ENCODE results near the gene PRDM10.
"Not testable (repeated sequence)": the region's sequence is repeated elsewhere in the genome, so short reads cannot be mapped to it uniquely, and the experiment has no call there.

Gene PRDM10

DNA sequence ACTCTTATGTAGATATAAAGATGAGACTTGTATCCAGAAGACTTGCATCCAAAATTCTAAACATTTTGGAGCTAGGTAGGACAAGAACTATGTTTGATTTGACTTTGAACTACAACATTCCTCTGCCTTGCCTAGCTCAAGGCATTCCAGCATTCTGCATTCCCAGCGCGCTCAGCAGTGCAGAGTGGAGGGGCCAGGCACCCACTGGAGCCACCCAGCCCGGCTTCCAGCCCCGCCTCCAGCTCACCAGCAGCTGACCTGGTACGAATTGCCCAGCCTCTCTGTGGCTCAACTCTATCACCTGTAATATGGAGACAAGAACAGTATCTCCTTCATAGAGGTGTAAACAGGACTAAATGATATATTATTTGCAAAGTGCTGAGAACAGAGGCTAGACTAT lies 28.8 kb downstream of the PRDM10 start:
- no peak overlapping the region for H3K4me3 ChIP-seq (ENCODE audit: low read depth in 1 of 2, low read length in 2 of 2)
- no peaks in the 10 kb centered on the region for H3K36me3 ChIP-seq (ENCODE audit: insufficient read depth, low read length)
- H3K27ac ChIP-seq (ENCODE audit: low read depth, low read length), result no peak overlapping the region
- no peak overlapping the region for H3K9ac ChIP-seq (ENCODE audit: low read length)
- H3K4me1 ChIP-seq (ENCODE audit: insufficient read depth, low read length), result peaks cover 9% of the 10 kb centered on the region
- H3K9me3 ChIP-seq (ENCODE audit: low read length), result no peaks in the 10 kb centered on the region
- H3K27me3 ChIP-seq (ENCODE audit: control insufficient read depth in 1 of 2, insufficient read depth in 2 of 2, low read length in 2 of 2), result no peaks in the 10 kb centered on the region

DNA sequence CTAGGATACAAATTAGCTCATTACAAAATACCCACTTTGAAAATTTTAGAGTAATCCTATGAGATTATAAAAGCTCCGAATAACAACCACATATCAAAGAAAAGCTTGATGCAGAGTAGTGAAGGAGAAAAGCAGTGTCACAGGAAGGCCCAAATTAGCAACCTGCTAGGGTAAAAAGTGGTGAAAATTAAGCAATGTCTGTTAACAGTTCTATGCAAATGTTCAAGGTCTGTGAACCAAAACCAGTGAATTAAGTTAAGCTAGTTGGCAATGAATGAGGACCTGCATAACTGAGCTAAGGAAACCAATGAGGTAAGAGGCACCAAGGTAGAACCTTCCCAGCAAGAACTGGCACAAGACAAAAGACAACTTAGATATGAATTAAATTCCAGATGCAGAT lies 29.6 kb downstream of the PRDM10 start:
- Histone ChIP-seq H3K4me3 (ENCODE audit: low read depth in 1 of 2, low read length in 2 of 2) (no peak overlapping the region), H3K36me3 (ENCODE audit: insufficient read depth, low read length) (no peaks in the 10 kb centered on the region), H3K9ac (ENCODE audit: low read length) (no peak overlapping the region), H3K9me3 (ENCODE audit: low read length) (no peaks in the 10 kb centered on the region), H3K27ac (ENCODE audit: low read depth, low read length) (no peak overlapping the region), H3K27me3 (ENCODE audit: control insufficient read depth in 1 of 2, insufficient read depth in 2 of 2, low read length in 2 of 2) (no peaks in the 10 kb centered on the region), H3K4me1 (ENCODE audit: insufficient read depth, low read length) (peaks cover 13% of the 10 kb centered on the region)

DNA sequence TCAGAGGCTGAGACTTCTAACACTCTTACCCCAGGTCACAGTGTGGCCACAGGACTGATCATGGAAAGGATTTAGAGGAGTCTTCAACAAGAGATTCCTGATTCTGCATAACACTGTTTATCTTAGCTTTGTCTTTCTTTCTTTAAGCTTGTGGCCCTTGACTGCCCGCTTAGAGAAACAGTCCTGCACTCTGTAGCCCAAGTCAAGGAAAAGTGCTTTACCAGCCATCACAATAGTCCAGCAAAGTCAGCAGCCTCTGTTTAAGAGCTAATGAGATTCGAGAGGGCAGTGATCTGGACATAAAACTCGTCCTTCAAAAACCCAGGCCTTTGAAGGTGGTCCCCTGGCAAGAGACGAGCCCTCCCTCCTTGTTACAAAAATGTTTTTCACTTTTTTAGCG lies 30.0 kb downstream of the PRDM10 start:
- Histone ChIP-seq H3K27me3 (ENCODE audit: control insufficient read depth in 1 of 2, insufficient read depth in 2 of 2, low read length in 2 of 2) (no peaks in the 10 kb centered on the region), H3K4me3 (ENCODE audit: low read depth in 1 of 2, low read length in 2 of 2) (no peak overlapping the region), H3K27ac (ENCODE audit: low read depth, low read length) (no peak overlapping the region), H3K4me1 (ENCODE audit: insufficient read depth, low read length) (peaks cover 13% of the 10 kb centered on the region), H3K9me3 (ENCODE audit: low read length) (no peaks in the 10 kb centered on the region), H3K9ac (ENCODE audit: low read length) (no peak overlapping the region), H3K36me3 (ENCODE audit: insufficient read depth, low read length) (no peaks in the 10 kb centered on the region)

DNA sequence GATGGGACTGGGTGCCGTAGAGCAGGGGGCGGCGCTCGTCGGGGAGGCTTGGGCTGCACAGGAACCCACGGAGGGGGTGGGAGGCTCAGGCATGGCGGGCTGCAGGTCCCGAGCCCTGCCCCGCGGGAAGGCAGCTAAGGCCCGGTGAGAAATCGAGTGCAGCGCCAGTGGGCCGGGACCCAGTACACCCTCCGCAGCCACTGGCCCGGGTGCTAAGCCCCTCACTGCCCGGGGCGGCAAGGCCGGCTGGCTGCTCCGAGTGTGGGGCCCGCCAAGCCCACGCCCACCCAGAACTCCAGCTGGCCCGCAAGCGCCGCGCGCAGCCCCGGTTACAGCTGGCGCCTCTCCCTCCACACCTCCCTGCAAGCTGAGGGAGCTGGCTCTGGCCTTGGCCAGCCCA lies 30.8 kb downstream of the PRDM10 start:
- H3K4me1 ChIP-seq (ENCODE audit: insufficient read depth, low read length), result peaks cover 13% of the 10 kb centered on the region
- H3K36me3 ChIP-seq (ENCODE audit: insufficient read depth, low read length); H3K9me3 ChIP-seq (ENCODE audit: low read length); H3K27ac ChIP-seq (ENCODE audit: low read depth, low read length); H3K4me3 ChIP-seq (ENCODE audit: low read depth in 1 of 2, low read length in 2 of 2); H3K27me3 ChIP-seq (ENCODE audit: control insufficient read depth in 1 of 2, insufficient read depth in 2 of 2, low read length in 2 of 2); H3K9ac ChIP-seq (ENCODE audit: low read length): not testable (repeated sequence)

DNA sequence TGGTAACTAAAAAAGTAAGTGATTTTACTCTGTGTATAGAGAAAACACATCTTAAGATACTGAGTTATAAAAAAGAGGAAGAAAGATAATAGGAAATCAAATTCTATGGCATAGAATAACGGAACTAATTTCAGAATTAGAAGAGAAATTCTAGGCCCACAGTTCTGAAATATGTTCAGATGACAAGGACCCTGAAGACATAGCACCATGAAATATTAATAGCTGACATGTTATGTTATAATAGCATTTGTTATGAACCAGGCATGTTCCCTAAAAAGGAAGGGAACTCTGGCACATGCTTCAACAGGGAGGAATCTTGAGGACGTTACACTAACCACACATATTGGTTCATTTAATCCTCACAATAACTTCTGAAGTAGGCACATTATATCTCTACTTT lies 32.7 kb downstream of the PRDM10 start:
- Histone ChIP-seq H3K9me3 (ENCODE audit: low read length) (no peaks in the 10 kb centered on the region), H3K27ac (ENCODE audit: low read depth, low read length) (no peak overlapping the region)

DNA sequence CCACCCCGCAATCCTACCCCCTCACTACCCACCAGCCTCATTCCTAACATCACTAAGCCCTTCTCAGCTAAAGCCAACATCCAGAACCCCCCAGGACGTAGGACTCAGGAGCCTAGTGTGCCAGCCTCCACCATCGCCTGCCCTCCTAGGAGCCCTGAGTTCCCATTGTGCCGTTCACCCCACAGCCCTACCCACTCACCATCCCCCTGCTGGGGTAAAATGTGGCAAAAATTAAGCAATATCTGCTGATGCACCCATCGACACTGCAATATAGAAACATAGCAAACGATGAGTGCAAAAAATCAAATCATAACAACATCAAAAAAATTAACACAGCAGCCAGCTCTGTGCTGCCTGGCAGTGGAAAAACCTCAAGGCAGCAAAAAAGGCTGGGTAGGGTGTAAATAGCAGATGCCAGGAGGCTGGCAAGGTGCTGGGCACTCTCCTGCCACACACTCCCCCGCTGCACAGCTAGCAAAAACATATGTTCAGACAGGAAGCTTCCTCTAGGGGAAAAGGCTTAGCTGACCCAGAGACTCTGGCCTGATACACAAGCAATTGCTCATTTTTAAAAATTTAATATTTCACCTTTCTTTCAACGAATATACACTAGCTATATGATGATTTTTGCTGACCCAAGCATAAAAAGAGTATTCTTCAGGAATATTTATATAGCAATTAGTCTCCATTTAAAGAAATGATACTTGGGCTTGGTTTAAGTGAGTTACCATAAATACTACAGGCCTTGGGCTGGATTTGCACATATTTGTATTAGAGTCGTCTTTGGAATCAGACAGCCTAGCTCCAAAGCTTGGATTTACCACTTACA lies 33.8 kb downstream of the PRDM10 start:
- H3K4me1 ChIP-seq (ENCODE audit: insufficient read depth, low read length), result peaks cover 9% of the 10 kb centered on the region
- no peak overlapping the region for H3K27ac ChIP-seq (ENCODE audit: low read depth, low read length)
- no peaks in the 10 kb centered on the region for H3K27me3 ChIP-seq (ENCODE audit: control insufficient read depth in 1 of 2, insufficient read depth in 2 of 2, low read length in 2 of 2)
- H3K36me3 ChIP-seq (ENCODE audit: insufficient read depth, low read length), result no peaks in the 10 kb centered on the region
- no peak overlapping the region for H3K9ac ChIP-seq (ENCODE audit: low read length)
- H3K4me3 ChIP-seq (ENCODE audit: low read depth in 1 of 2, low read length in 2 of 2), result no peak overlapping the region
- H3K9me3 ChIP-seq (ENCODE audit: low read length), result no peaks in the 10 kb centered on the region

More for the DNA sequence above, 32.7 kb downstream of the PRDM10 start:
- no peaks in the 10 kb centered on the region for H3K27me3 ChIP-seq (ENCODE audit: control insufficient read depth in 1 of 2, insufficient read depth in 2 of 2, low read length in 2 of 2)
- H3K4me1 ChIP-seq (ENCODE audit: insufficient read depth, low read length), result peaks cover 13% of the 10 kb centered on the region
- H3K36me3 ChIP-seq (ENCODE audit: insufficient read depth, low read length), result no peaks in the 10 kb centered on the region
- no peak overlapping the region for H3K9ac ChIP-seq (ENCODE audit: low read length)
- no peak overlapping the region for H3K4me3 ChIP-seq (ENCODE audit: low read depth in 1 of 2, low read length in 2 of 2)

DNA sequence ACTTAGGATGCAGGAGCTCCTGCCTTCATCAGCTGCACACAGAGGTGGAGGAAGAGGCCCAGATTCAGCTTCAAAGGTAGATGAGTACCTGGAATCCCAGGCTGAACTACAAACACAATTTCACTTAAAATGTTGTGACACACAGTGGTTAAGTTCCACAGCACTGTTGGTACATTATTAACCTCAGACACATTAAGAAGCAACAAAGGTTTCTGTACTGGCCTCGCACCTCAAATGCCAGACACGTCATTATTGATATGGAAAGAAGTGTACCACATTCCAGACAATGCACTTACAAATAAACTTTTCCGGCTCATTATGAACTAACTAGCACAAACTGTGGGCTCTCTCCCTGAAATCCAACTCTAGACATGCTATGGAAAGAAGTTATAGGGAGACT lies 34.6 kb downstream of the PRDM10 start:
- Histone ChIP-seq H3K27me3 (ENCODE audit: control insufficient read depth in 1 of 2, insufficient read depth in 2 of 2, low read length in 2 of 2) (no peaks in the 10 kb centered on the region), H3K9me3 (ENCODE audit: low read length) (no peaks in the 10 kb centered on the region), H3K27ac (ENCODE audit: low read depth, low read length) (no peak overlapping the region), H3K9ac (ENCODE audit: low read length) (no peak overlapping the region), H3K4me3 (ENCODE audit: low read depth in 1 of 2, low read length in 2 of 2) (no peak overlapping the region), H3K36me3 (ENCODE audit: insufficient read depth, low read length) (no peaks in the 10 kb centered on the region), H3K4me1 (ENCODE audit: insufficient read depth, low read length) (peaks cover 7% of the 10 kb centered on the region)

DNA sequence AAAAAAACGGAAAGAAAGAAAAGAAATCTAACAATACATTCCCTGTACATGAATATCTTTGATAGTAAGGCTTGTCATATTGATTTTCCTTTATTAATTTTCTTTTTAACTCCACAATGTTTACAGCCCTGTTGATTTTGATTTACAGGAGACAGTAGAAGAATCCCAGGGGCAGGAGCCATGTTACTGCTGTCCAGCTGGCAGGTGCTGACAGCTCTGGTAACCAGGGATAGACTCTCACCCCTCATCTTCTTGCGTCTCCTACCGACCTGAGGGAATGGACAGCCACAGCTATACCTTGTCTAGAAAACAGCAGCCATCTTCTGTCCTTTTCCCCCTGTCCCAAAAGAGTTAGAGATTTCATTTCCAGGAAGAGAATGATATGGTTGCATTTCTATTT lies 37.4 kb downstream of the PRDM10 start:
- Histone ChIP-seq H3K4me1 (ENCODE audit: insufficient read depth, low read length) (peaks cover 7% of the 10 kb centered on the region), H3K4me3 (ENCODE audit: low read depth in 1 of 2, low read length in 2 of 2) (no peak overlapping the region), H3K36me3 (ENCODE audit: insufficient read depth, low read length) (no peaks in the 10 kb centered on the region), H3K9ac (ENCODE audit: low read length) (no peak overlapping the region), H3K27ac (ENCODE audit: low read depth, low read length) (no peak overlapping the region), H3K9me3 (ENCODE audit: low read length) (no peaks in the 10 kb centered on the region), H3K27me3 (ENCODE audit: control insufficient read depth in 1 of 2, insufficient read depth in 2 of 2, low read length in 2 of 2) (no peaks in the 10 kb centered on the region)

DNA sequence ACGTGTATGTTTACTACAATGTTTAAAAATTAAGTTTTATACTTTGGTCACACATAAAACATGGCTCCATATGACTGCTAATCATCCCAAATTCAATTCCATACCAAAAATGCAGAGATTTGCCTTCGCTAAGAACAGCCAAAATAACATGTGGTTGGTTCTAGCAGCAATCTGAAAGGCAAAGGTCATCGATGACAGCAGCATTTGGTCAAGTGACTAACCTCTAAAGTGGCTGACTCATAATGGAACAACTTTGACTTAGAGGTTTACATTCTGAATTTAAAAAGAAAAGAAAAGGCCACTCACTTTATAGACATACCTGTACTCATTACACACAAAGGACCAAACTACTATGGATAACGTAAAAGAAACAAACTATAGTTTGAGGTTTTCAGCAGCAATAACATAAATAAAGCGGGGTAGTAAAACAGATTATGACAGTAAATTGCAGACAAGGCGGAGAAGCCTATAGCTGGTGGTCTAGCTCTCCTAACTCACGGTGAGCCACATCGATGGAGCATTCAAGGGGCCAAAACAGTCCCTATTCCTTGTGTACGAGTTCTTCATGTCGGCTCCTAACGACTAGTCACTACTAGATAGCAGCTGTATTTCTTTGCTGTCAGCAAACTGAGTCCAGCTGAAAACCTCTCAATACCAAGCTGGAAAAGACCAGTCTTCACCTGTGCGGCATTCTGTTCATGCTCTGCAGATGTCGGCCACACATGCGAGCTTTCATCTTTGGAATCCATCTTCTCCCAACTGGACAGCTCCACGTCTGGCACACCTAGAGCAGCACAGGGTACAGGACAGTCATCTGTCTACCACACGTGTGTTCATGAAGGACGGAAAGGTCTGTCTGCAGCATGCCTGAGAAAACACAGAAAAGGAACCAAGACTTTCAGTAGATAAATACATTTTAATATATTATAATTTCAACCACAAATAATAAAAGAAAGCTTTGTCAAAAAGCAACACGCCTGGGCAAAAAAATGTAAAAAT lies 42.1 kb downstream of the PRDM10 start:
- no peak overlapping the region for H3K4me3 ChIP-seq (ENCODE audit: low read depth in 1 of 2, low read length in 2 of 2)
- H3K4me1 ChIP-seq (ENCODE audit: insufficient read depth, low read length), result no peaks in the 10 kb centered on the region
- no peaks in the 10 kb centered on the region for H3K27me3 ChIP-seq (ENCODE audit: control insufficient read depth in 1 of 2, insufficient read depth in 2 of 2, low read length in 2 of 2)
- no peak overlapping the region for H3K27ac ChIP-seq (ENCODE audit: low read depth, low read length)
- no peak overlapping the region for H3K9ac ChIP-seq (ENCODE audit: low read length)
- H3K9me3 ChIP-seq (ENCODE audit: low read length), result no peaks in the 10 kb centered on the region
- H3K36me3 ChIP-seq (ENCODE audit: insufficient read depth, low read length), result no peaks in the 10 kb centered on the region

DNA sequence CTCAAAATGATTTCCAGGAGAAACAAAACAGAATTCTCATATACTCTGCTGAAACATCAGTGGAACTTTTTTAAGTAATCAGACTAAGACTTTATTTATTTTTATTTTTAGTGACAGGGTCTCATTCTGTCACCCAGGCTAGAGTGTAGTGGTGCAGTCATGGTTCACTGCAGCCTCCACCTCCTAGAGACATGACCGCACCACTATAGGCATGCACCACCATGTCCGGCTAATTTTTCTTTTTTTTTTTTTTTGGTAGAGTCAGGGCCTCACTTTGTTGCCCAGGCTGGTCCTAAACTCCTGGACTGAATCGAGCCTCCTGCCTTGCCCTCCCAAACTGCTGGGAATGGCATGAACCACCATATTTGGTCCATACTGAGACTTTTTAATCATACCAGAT lies 42.9 kb downstream of the PRDM10 start:
- H3K4me1 ChIP-seq (ENCODE audit: insufficient read depth, low read length), result no peaks in the 10 kb centered on the region
- H3K27ac ChIP-seq (ENCODE audit: low read depth, low read length), result no peak overlapping the region
- no peak overlapping the region for H3K4me3 ChIP-seq (ENCODE audit: low read depth in 1 of 2, low read length in 2 of 2)
- H3K36me3 ChIP-seq (ENCODE audit: insufficient read depth, low read length), result no peaks in the 10 kb centered on the region
- H3K9me3 ChIP-seq (ENCODE audit: low read length), result no peaks in the 10 kb centered on the region
- H3K9ac ChIP-seq (ENCODE audit: low read length), result no peak overlapping the region
- H3K27me3 ChIP-seq (ENCODE audit: control insufficient read depth in 1 of 2, insufficient read depth in 2 of 2, low read length in 2 of 2), result no peaks in the 10 kb centered on the region

DNA sequence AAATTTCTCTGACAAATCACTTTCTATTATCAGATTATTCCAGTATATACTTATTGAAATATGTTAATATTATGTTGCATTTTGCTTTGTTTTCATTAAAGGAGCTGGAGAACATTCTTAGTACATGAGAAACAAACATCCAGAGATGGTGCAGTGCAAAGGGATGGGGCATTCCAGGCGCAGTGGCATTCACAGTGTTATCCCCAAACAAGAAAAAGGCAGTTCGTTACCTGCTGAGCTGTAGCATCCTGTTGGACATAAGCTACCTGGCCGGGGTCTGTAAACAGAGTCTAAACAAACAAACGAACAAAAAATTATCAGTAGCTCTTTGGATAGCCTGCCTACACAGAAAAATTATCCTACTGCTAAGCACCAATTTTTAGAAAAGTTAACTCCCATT lies 47.4 kb downstream of the PRDM10 start:
- H3K27me3 ChIP-seq (ENCODE audit: control insufficient read depth in 1 of 2, insufficient read depth in 2 of 2, low read length in 2 of 2), result no peaks in the 10 kb centered on the region
- H3K36me3 ChIP-seq (ENCODE audit: insufficient read depth, low read length), result no peaks in the 10 kb centered on the region
- H3K4me1 ChIP-seq (ENCODE audit: insufficient read depth, low read length), result no peaks in the 10 kb centered on the region
- H3K9ac ChIP-seq (ENCODE audit: low read length), result no peak overlapping the region
- no peak overlapping the region for H3K27ac ChIP-seq (ENCODE audit: low read depth, low read length)
- H3K9me3 ChIP-seq (ENCODE audit: low read length), result no peaks in the 10 kb centered on the region
- no peak overlapping the region for H3K4me3 ChIP-seq (ENCODE audit: low read depth in 1 of 2, low read length in 2 of 2)

Measured in muscle layer of colon (tissue), 2 donors.